Mesothelial cell of epicardium (in vitro differentiated cells): ENCODE measurements around the gene TBC1D9B. TPM values are rescaled to one million over a fixed set of nuclear protein-coding genes. Genes with fewer than 3 reads are reported as not detected.
"Not testable (repeated sequence)": the region's sequence is repeated elsewhere in the genome, so short reads cannot be mapped to it uniquely, and the experiment has no call there.

Experiments
- DNase-seq, 2 experiments: peaks; one replicate each; pipeline ENCODE4 v3.0.0; 2021; ENCODE audit warnings: low spot score in 2 of 2; ENCODE audit not compliant: unreplicated experiment in 2 of 2
- H3K27ac Mint-ChIP-seq: 2 replicates; pipeline ENCODE4 v1.8.0; 2021; ENCODE audit warnings: mixed read lengths
- H3K27me3 Mint-ChIP-seq: 2 replicates; pipeline ENCODE4 v1.8.0; 2021; ENCODE audit warnings: low read depth, mixed read lengths
- H3K36me3 Mint-ChIP-seq: 2 replicates; pipeline ENCODE4 v1.8.0; 2021; ENCODE audit warnings: mixed read lengths
- H3K4me1 Mint-ChIP-seq: 2 replicates; pipeline ENCODE4 v1.8.0; 2021; ENCODE audit warnings: mixed read lengths
- H3K4me3 Mint-ChIP-seq: 2 replicates; pipeline ENCODE4 v1.8.0; 2021; ENCODE audit warnings: mild to moderate bottlenecking, moderate library complexity, mixed read lengths
- H3K9me3 Mint-ChIP-seq: 2 replicates; pipeline ENCODE4 v1.8.0; 2021; ENCODE audit warnings: mixed read lengths
- total RNA-seq: library from RNA; stranded (reverse); gene quantifications from 3 replicates; pipeline ENCODE4 v1.2.1, GENCODE V29; 2021
- TF ChIP-seq, protein P1 (sequence below): fragments of 200-600 bp; sonication (generic); IDR thresholded peaks from one replicate; pipeline ENCODE4 v1.5.0; 2021; ENCODE audit warnings: antibody characterized with exemption; ENCODE audit not compliant: unreplicated experiment

Gene TBC1D9B
- total RNA-seq, 1 donor from 2014 or later, result 139 TPM

DNA sequence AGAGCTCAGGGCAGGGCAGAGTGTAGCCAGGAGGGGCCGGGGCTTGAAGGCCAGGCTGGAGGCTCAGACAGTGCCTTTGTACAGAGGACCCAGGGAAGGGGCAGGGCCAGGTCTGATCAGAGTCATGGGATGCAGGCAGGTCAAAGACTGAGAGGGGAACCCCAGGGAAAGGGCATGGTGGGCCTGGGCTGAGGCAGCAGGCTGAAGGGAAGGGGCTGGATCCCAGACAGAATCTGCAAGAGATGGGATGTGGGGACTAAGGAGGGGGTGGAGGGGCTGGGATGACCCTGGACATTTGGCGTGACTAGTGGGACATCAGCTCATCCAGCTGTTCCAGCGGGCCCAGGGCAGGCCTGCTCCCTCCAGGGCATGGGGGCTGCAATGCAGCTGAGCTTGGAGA lies 33.6 kb downstream of the TBC1D9B start:
- Mint-ChIP-seq H3K27ac (no peak overlapping the region), H3K9me3 (no peaks in the 10 kb centered on the region), H3K36me3 (peaks cover 25% of the 10 kb centered on the region), H3K4me3 (no peak overlapping the region), H3K27me3 (no peaks in the 10 kb centered on the region), H3K4me1 (no peaks in the 10 kb centered on the region)
- DNase-seq, result no peak
- TF ChIP-seq, protein P1, sequence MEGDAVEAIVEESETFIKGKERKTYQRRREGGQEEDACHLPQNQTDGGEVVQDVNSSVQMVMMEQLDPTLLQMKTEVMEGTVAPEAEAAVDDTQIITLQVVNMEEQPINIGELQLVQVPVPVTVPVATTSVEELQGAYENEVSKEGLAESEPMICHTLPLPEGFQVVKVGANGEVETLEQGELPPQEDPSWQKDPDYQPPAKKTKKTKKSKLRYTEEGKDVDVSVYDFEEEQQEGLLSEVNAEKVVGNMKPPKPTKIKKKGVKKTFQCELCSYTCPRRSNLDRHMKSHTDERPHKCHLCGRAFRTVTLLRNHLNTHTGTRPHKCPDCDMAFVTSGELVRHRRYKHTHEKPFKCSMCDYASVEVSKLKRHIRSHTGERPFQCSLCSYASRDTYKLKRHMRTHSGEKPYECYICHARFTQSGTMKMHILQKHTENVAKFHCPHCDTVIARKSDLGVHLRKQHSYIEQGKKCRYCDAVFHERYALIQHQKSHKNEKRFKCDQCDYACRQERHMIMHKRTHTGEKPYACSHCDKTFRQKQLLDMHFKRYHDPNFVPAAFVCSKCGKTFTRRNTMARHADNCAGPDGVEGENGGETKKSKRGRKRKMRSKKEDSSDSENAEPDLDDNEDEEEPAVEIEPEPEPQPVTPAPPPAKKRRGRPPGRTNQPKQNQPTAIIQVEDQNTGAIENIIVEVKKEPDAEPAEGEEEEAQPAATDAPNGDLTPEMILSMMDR, result no peak

DNA sequence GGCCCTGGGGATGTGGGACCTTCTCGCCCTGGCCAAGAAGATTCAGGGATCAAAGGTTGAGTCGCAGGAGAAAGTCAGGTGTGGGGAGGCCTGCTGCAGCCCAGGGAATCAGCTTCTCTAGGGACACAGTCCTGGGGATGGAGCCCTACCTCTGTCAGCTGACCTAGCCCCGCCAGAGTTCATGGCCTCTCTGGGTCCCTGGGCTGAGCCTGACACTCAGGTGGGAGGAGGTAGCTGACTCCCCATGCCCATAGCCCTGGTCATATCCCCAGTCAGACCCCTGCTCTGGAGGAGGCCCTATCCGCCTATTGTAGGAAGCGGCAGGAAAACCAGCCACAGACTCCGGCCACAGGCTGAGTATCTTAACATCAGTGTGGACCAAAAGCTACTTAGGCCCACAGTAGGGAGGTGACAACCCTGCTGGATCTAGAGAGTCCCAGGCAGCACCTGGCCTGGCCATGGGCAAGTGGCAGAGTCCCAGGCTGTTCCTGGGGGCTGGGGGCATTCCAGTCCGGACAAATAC lies 34.0 kb downstream of the TBC1D9B start:
- H3K4me1 Mint-ChIP-seq, result no peaks in the 10 kb centered on the region
- no peak overlapping the region for H3K27ac Mint-ChIP-seq
- DNase-seq, result no peak
- no peaks in the 10 kb centered on the region for H3K27me3 Mint-ChIP-seq
- H3K36me3 Mint-ChIP-seq, result peaks cover 25% of the 10 kb centered on the region
- no peaks in the 10 kb centered on the region for H3K9me3 Mint-ChIP-seq
- TF ChIP-seq, protein P1, result no peak
- no peak overlapping the region for H3K4me3 Mint-ChIP-seq

DNA sequence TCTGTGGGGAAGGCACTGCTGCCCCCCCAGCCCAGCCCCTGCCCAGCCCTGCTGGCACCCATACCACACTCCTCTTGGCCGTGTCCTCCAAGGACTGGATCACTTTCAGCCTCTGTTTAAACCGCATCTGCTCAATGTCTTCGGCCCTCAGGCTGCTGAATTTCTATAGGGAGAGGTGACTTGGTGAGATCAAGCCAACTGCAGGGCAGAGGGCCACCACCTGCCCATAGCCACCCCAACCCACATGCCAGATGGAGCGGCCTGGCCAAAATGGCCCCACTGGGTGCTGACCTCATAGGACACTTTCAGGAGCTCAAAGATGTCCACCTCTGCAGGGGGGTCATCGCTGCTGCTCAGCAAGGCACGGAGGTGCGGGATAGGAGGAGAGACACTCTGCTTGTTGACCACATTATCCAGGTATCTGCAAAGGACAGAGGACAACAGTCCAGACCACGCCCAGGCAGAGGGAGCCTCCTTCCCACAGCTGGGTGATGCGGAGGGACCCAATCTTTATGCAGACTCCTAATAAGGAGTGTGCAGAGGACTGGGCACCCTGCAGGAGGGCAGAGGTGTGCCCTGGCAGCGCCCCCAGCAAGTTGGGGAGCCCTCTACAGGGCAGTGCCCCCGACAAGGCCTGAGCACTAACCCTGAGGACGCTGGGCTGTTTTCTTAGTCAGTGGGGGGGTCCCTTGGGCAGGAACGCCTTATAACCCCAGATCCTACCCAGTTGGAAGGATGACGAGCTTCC lies 34.7 kb downstream of the TBC1D9B start:
- Mint-ChIP-seq H3K9me3 (no peaks in the 10 kb centered on the region), H3K4me1 (no peaks in the 10 kb centered on the region), H3K36me3 (peaks cover 28% of the 10 kb centered on the region), H3K4me3 (no peak overlapping the region), H3K27me3 (no peaks in the 10 kb centered on the region), H3K27ac (no peak overlapping the region)
- TF ChIP-seq, protein P1, result no peak
- no peak for DNase-seq

DNA sequence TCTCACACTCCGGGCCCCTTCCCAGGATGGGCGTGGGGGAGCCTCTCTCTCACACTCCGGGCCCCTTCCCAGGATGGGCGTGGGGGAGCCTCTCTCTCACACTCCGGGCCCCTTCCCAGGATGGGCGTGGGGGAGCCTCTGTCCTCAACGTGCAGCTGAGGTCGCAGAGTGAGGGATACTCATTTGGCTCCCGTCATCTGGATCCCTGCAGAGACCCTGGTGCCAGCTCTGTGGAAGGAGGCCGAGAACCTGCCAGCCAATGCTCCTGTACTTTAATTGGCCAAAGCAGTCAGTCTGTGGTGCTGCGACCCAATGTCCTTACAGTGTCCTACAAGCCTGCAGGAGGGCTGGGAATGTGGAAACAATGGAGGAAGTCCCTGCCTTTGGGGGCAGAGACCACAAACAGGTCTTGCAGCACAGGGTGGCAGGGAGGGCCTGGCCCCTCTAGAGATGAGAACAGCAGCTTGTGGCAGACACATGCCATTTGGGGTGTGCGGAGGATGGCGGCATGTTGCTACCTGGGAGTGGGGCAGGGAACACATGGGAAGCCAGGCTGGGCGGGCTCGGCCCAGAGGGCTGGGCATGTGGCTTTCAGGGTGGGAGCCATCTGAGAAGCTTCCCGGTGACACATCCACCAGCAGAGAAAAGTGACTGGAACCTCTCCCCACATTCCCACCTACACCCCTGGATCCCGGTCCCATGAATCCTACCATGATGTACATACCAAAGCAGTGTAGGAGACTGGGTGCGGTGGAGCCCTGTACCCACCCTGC lies 35.5 kb downstream of the TBC1D9B start:
- TF ChIP-seq, protein P1, result no peak
- DNase-seq, result no peak
- H3K4me1 Mint-ChIP-seq, result no peaks in the 10 kb centered on the region
- H3K9me3 Mint-ChIP-seq, result no peaks in the 10 kb centered on the region
- no peak overlapping the region for H3K4me3 Mint-ChIP-seq
- H3K27me3 Mint-ChIP-seq, result no peaks in the 10 kb centered on the region
- H3K36me3 Mint-ChIP-seq, result peaks cover 24% of the 10 kb centered on the region
- H3K27ac Mint-ChIP-seq, result no peak overlapping the region

DNA sequence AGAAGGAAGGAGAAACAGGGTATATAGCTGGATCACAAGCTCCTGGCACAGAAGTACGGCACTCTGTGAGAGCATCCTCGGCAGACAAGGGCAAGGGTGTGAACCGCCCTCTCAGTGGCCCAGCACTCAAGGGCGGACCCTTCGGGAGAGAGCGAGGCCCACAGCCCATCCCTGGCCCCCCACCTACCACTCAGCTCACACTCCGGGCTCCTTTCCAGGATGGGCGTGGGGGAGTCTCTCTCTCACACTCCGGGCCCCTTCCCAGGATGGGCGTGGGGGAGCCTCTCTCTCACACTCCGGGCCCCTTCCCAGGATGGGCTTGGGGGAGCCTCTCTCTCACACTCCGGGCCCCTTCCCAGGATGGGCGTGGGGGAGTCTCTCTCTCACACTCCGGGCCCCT lies 36.2 kb downstream of the TBC1D9B start:
- not testable (repeated sequence) for H3K27ac Mint-ChIP-seq, H3K4me3 Mint-ChIP-seq, H3K9me3 Mint-ChIP-seq, H3K27me3 Mint-ChIP-seq, H3K4me1 Mint-ChIP-seq, DNase-seq
- peaks cover 28% of the 10 kb centered on the region for H3K36me3 Mint-ChIP-seq

DNA sequence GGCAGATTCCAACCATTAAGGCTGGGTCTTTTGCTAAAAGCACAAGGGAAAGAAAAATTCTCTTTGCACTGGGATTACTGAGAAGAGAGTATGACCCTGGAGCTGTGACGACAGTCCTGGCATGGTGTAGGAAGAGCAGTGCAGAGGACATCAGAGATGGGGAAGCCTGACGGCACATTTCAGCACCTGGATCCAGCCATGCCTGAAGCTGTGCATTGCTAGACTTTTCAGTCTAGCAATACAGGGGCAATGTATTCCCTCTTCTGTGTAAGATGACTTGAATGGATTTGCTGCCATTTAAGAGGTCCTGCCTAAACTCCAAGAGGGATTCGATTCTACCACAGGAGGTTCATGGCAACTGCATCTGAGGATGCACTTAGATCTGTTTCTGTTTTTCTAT lies 36.7 kb downstream of the TBC1D9B start:
- TF ChIP-seq, protein P1, result no peak
- Mint-ChIP-seq H3K36me3 (peaks cover 22% of the 10 kb centered on the region), H3K27ac (no peak overlapping the region)

More for the DNA sequence above, 36.7 kb downstream of the TBC1D9B start:
- no peak for DNase-seq
- no peaks in the 10 kb centered on the region for H3K27me3 Mint-ChIP-seq
- no peaks in the 10 kb centered on the region for H3K4me1 Mint-ChIP-seq
- H3K9me3 Mint-ChIP-seq, result no peaks in the 10 kb centered on the region
- H3K4me3 Mint-ChIP-seq, result no peak overlapping the region
